SKM-1 (cell line): ENCODE measurements around the gene ANKH.

Experiments used
- DNase-seq: peaks from one replicate; lab custom pipeline; 2025; ENCODE audit not compliant: unreplicated experiment; lab: John Stamatoyannopoulos, UW

The ANKH gene

DNA sequence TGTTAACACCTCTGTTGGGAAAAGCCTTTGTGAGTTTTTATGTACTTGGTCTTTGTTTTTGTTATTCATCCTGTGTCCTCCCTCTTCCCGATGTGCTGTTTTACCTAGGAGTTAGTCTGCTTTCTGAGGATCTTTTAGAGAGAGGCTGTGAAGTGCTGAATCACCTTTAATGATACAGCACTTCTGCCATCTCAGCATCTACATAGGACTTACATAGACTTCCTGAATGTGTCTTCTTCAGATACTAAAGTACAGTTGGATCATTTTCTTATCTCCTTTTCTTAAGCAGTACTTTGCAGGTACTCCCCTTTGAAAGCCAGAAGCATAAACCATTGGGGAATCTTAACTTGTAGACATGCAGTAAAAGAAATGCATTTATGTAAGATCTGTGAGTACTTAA is 175.5 kb downstream of the ANKH start:
- DNase-seq: no peak

DNA sequence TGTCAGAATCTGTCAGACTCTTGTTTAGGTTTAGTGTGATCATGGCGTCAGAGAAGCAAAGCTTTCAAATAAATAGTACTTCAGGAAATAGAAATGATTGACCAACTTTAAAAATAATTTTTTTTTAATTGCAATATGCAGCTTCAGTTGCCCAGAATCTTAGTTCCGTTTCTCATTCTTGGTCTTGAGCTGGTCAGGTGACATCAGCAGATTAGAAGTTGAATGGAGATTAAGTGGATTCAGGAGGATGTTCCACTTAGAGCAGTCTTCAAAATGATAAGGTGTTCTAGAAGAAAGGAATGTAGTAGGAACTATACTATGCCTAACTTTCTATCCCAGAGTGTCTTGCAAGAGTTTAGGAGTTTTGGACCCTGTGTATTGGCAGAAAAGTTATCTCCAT is 176.4 kb downstream of the ANKH start:
- no peak for DNase-seq

DNA sequence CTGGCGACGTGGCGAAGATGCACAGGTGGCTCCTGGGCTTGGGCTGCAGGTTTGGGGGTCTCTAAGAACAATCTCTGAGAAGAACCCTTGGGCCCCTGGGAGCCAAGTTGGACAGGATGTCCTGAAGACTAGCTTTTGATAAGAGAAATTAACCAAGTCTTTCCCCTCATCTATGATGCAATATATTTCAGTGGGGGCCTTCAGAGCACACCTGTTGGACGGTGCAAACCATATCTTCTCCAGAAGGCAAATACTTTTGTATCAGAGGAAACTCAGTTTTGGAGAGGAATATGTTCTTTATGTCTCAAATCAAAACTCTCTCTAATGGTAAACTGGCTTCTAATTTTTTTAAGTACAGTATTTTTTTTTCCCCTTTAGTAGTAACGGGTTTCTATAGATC is 178.5 kb downstream of the ANKH start:
- DNase-seq: no peak

DNA sequence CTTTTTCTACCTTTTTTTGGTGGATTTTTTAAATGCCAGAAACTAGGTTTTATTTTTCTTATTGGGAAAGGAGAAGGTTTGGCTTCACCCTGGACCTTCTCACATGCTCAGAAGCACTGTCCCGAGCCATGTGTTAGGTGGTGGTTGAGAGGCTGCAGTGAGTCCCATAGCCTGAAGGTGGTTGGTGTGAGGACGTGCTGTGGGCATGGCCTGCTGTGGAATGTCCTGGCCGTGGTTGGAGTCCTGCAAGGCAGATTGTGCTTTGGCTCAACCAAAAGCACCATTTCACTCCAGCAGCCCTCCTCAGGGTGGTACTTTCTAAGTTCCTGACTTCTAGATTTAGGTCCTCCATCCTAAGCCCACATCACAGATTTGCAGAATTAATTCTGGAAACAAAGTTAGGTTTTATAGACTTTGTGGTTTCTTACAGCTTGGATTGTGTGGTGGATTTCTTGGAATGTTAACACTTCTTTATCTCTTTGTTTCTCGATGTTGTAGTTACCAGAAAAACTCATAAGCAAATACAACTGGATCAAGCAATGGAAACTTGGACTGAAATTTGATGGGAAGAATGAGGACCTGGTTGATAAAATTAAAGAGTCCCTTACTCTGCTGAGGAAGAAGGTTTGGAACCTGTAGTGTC is 184.4 kb downstream of the ANKH start:
- DNase-seq: no peak

DNA sequence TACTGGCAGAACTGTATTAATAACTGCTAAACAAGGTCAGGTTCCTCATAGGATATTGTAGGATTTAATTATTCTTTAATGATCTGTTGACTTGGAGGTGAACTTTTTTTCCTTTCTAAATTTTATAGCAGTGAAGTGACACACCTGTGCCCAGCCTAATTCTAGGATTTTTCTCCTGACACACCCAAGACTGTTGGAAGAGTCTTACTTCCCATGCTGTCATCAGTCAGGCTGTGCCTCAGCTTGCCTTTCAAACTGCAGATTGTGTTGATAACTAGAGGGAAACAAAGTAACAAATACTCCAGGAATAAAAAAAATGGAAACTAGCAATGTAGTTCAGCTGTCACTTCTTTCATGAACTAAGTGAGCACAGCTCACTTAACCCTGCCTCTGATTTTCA is 185.1 kb downstream of the ANKH start:
- no peak for DNase-seq

DNA sequence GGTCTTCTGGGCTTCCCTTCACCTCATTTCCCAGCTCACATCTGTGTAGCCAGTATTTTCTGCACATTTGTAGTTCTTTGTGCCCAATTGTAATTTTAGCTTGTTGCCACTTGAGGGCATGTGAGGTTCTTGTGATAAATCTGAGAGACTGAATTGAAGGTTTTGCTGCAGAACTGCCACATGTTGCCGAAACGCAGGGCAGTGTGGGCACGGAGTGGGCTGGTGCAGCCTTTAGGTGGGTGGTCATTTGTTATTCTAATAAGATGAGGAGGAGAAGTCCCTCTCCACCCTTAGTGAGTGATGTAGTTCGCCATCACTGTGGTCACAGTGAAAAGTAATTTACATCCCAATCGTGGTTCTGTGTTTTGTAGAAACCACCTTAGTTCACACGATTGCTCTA is 185.8 kb downstream of the ANKH start:
- DNase-seq: peak; percentile 8

DNA sequence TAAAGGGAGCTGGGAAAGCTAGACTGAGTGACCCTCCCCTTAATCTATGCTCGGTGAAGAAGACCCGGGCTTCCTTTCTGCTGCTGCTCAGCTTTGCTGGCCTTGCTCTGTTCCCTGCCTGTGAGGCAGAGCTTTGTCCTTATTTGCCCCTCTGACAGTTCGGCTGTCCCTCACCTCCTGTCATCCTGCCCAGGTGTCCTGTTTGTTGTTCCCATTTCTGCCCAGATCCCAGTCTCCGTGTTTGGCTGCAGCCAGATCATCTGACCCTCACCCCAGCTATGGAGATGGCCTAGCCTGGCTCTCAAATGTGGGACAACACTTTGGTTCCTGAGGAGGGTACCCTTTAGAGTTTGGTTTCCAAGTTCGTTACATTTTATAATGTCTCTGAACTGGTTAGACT is 186.8 kb downstream of the ANKH start:
- no peak for DNase-seq

DNA sequence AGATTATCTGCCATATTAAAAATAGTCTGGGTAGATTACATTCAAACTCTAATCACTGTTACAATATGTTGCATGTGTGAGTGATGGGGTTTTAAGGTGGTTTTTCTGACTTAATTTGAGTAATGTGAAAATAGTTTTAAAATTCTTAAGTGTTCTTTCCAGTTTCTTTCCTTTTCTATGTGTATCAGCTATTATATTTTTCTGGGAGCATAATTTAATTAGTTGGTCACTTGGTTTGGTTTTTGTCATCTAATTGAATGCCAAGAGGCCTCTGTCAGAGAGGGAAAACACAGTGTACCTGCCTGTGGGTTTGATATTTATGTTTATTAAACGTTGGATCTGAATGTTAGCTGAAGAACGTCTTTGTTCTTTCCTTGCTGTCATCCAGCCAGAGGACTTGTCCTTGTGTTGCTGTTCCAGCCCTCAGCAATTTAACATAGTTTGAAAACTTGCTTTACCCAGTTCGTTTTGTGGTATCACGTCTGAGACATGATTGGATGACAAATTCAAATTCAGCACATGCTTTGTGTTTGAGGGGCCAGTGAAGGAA is 187.6 kb downstream of the ANKH start:
- DNase-seq: no peak

DNA sequence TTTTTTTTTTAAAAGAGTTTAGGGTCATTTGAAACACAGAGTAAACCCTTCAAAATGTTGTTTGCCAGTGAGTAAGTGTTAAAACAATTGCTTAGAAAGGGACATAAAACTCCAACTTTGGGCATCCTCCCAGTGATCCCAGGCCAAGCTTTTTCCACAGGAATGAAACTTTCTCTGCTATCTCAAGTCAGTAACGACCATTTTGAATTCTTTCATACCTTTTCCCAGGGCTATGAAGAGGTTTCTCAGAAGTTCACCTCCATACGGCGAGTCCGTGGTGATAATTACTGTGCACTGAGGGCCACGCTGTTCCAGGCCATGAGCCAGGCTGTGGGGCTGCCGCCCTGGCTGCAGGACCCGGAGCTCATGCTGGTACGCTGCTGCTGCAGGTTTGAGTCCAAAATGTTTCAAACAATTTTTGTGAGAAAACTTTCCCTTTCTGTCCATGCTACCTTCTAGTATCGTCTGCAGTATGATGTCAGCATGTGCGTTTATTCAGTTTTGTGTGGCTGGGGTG is 190.3 kb downstream of the ANKH start:
- DNase-seq: no peak

DNA sequence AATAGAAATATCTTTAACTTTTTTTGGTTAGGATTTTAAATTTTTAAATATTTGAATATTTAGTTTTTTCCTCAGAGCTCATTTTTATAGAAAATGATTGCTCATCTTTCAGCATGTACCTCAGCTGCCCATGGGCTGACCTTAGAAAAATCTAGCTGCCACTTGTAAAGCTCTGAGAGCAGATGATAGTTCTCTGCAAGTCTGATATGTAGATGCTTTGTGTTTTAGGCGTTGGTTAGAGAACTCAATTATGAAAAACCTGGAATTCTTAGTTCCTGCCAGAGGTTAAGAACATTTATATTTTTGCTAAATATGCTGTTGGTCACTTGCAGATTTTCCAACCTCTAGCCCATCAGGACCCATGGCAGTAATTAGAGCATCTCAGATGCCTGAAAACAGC is 192.0 kb downstream of the ANKH start:
- DNase-seq: no peak

DNA sequence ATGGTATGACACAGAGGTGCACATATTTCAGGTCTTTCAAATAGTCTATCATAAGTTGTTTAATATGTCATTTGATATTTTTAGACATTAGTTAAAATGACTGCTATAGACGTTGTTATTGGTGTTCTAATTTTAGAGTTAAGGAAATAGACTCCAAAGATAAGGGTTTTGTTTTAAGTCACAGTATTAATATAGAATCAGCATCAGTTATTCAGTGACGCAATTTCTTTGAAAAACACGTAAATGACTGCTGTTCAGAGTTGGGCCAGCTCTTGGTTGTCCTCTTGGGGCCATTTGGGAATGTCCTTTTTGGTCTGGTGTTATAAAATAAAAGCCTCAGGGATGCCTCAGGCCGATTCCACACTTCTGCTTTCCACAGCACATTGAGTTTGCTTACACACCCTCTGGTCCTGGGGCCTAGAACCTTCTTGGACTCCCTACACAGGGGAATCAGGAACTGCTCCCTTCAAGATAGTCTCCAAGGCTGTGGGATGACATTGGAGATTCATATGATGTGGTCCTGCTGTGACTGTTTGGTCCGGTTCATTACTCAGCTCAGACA is 192.7 kb downstream of the ANKH start:
- no peak for DNase-seq

DNA sequence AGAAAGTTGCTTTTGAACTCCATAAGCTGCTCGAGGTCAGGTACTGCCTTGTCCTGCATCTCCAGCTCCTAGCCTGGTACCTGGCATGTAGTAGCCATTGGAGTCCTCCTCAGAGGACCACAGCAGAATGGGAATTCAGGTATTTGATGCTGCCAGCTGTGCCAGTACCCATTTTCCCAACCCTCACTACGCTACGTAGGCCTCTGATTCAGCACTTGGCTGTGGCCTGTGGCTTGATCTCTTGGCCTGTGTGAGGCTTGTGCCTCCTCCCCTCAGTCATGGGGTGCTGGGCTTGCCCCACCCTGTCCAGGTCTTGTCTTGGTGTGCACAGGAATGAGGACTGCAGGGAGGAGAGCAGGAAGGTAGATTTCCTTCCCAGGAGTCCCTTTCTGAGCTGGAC is 195.3 kb downstream of the ANKH start:
- DNase-seq: no peak

DNA sequence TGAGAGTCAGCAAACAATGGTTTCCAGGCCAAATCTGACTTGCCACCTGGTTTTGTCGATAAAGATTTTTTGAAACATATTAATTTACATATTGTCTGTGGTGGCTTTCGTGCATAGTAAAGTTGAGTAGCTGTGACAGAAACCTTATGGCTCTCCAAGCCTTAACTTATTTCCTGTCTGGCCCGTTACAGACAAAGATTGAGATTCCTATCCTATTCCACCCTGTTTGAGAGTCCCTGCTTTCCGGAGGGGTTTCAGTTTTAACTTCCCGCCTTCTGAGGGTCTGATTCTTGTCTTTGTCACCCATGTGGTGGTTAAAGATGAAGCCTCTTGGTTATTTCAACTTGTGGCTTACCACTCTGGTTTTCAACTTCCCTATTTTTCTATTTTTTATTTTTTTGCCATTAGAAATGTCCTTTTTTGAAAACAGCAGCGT is 195.7 kb downstream of the ANKH start:
- peak; percentile 6 for DNase-seq

DNA sequence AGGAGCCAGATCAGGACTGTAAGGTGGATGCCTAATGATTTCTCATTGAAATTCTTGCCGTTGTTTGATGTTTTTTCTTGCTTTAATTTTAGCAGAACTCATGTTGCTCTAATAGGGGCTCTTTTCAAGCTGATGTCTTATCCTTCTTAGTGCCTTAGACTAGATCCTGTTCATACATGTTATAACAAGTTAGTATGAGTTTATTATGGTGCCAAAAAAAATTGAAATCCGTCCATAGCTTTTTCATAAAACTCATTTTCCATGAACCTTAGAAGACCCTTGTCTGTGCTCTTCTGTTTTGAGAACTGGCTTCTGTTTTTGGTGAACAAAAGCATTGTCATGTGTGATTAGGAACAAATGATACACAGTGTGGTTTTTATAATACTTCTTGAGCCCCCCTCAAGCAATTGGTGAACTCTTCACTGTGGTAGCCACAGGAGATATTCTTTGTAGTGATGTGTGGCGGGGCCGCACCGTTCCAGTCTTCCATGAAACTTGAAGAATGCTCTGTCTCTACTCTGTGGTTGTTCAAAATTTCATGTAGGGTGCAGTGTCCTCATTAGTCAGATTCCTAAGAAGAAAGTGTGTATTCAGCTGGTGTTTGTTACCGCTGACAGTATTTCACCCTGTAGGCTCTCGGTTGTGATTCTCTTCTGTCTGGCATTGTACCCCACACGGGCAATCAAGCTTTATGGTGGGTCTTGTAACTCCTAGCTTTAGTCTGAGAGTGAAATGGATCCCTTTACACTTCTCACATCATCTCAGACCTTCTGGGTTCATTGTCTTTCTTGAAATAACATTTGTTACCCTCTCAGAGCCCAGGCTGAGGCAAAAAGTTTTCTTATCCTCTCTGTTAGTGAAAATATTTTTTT is 196.4 kb downstream of the ANKH start:
- DNase-seq: no peak

DNA sequence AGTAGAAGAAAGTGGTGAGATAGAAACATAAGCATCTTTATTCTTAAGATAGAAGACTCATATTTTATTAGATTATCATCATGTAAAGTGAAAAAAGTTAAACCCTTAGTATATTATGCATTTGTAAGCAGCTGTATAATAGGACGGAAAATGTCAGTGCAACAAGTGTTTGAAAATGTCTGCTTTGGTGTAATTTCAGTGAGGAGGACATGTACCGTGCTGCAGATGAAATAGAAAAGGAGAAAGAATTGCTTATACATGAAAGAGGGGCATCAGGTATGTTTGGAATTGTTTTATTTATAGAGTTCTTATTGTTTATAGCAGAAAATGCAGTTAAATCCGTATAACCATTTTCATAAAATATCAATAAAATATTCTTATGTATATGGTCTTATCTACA is 198.1 kb downstream of the ANKH start:
- DNase-seq: no peak

DNA sequence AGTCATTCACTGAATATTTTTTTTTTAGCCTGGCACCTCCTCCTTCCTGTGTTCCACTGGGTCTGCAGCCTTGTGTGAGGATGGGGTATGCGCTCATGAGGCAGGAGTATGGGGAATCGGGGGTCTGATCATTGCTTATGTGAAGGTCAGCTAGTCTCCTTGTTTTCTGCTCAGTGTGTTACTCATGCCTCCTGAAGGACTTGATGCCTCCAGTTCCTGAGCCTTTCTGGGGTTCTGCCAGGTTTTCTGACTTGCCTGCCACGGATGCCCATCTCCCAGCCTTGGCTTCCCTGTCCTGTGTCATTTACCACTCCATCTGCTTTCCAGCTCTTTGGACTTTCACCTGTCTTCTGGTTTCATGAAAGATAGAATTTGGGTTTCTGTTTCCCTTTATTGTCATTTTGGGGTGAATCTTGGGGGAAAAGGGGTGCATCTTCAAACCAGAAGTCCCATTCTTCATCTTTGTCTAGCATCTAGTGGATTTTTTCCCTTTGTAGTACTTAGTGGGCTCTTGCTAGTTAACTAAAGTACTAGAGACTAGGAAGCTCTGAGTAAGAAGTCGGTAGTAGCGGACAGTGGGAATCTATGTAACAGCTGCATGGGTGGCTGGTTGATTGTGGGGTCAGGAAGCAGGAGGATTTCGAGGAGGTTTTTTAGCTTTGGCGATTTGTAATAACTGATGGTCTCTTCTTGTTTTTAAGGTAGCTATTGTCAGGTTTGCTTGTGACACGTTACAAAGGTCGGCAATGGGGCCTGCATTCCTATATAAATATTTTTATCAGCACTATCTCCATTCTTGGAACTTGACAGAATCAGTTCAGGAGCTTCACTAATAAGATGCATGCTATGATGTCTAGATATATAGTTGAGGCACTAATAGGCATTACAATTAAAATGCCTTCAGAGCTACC is 198.8 kb downstream of the ANKH start:
- DNase-seq: no peak

DNA sequence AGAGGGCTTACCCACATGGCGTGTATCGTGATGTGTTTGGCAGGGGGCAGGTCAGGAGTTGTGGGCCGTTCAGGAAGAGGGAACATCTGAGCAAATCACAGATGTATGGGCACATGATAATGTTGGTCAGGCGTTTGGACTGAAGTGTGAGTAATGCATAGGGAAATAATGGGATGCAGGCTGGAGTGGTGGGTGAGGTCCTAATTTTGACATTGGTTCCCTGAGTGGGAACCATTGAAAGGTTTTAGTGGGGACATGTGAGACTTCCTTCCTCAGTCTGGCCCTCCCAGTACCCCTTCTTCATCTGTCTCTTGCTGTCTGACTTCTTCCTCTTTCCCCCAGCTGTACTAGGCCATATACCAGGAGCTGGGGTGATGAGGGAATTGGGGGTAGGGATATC is 199.5 kb downstream of the ANKH start:
- no peak for DNase-seq

DNA sequence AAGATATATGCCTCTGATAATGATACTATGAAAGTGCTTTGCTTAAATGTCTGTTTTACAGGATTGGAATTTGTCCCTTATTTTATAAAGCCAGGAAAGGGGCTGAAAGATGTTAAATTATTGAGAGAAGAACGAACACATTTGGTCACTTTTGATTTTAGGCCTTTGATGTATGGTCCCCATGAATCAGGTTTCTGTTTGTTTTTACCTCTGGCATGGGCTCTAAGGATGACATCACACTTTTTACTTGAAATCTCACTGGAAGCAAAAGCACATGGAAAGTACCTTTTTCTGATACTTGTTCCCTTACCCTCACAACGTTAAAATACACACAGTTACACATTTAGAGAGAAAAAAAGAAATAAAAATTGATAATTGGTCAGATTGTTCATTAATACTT is 200.2 kb downstream of the ANKH start:
- no peak for DNase-seq

DNA sequence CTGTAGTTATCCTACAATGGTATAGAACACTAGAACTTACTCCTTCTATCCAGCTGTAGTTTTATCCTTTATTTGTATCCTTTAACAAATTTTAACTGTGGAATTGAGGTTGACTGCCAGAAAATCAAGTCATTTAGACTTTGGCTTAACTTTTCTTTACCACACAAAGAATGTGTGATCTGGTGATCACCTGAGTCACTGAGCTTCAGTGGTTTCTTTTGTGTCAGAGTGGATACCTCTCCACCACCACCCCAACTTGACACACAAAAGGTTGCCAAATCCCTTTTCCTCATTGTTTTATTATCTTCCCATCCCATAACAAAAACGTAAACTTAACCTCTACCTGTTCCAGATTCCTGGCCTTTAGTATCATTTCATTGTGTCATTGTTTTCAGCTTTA is 201.6 kb downstream of the ANKH start:
- DNase-seq: no peak

DNA sequence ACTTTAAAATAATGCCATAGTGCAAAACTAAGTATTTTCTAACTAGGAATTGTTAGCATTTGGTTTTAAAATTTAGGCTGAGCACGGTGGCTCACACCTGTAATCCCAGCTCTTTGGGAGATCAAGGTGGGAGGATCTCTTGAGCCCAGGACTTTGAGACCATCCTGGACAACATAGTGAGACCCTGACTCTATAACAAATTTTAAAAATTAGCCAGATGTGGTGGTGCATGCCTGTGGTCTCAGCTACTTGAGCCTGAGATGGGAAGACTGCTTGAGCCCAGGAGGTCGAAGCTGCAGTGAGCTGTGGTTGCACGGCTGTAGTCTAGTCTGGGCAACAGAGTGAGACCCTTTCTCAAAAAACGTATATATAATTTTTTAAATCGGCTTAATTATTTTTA is 202.2 kb downstream of the ANKH start:
- DNase-seq: no peak

DNA sequence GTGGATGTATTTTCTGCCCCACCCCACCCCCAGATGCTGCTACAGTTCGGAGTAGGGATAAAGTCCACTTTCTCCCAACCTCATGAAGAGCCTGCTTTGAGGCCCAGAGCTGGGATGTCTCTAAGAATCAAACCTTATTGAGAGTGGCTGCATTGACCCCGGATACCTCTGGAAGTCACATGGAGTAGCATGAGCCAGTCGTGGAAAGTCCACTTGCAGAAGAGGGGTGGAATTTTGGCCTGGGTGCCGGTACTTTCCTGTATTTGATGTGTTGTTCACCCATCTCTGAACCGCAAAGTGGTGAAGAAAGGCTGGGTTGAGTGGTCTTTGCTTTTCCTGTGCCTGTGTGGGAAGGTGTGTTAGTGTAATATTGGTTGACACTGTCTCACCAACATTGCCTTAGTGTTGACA is 203.4 kb downstream of the ANKH start:
- no peak for DNase-seq
